WTC11 (cell line): ENCODE results near the gene TRAF3IP3. TPM values are rescaled to one million over a fixed set of nuclear protein-coding genes. Genes with fewer than 3 reads are reported as not detected.
A peak's percentile ranks its signal among the peaks of the same experiment; 100 is the strongest.

Experiments
- ATAC-seq: fragments of 200-7000 bp; cut with Tn5 transposase; 2 replicates; pipeline ENCODE4 v1.10.0; 2021; ENCODE audit warnings: mild to moderate bottlenecking, moderate library complexity
- CTCF ChIA-PET: fragments of 300-600 bp; sonication (Branson Sonifier 250); formaldehyde crosslinking; loops from one replicate; lab custom pipeline; 2021; ENCODE audit warnings: antibody characterized with exemption; lab: Charles Lee
- POLR2A ChIA-PET: fragments of 350-600 bp; sonication (Branson Sonifier 250); formaldehyde crosslinking; loops from one replicate; lab custom pipeline; 2021; ENCODE audit warnings: antibody characterized with exemption; lab: Charles Lee
- DNase-seq: peaks from one replicate; pipeline ENCODE4 v3.0.0; 2021; ENCODE audit warnings: low spot score
- H3K27ac Mint-ChIP-seq: 2 replicates; pipeline ENCODE4 v1.8.0; 2021; ENCODE audit warnings: mixed read lengths
- H3K27me3 Mint-ChIP-seq: 2 replicates; pipeline ENCODE4 v1.8.0; 2021; ENCODE audit warnings: low read depth, mild to moderate bottlenecking, moderate library complexity, mixed read lengths
- H3K36me3 Mint-ChIP-seq: 2 replicates; pipeline ENCODE4 v1.8.0; 2021; ENCODE audit warnings: mixed read lengths
- H3K4me1 Mint-ChIP-seq: 2 replicates; pipeline ENCODE4 v1.8.0; 2022; ENCODE audit warnings: mixed read lengths
- H3K4me3 Mint-ChIP-seq: 2 replicates; pipeline ENCODE4 v1.8.0; 2021; ENCODE audit warnings: mild to moderate bottlenecking, moderate library complexity, mixed read lengths
- H3K9me3 Mint-ChIP-seq: 2 replicates; pipeline ENCODE4 v1.8.0; 2021; ENCODE audit warnings: mixed read lengths
- CREB1 ChIP-seq: sonication (generic); formaldehyde crosslinking; IDR thresholded peaks from 2 replicates; pipeline ENCODE4 v1.8.0; 2023; ENCODE audit warnings: mild to moderate bottlenecking, missing genetic modification reagents
- CREM ChIP-seq: sonication (generic); formaldehyde crosslinking; IDR thresholded peaks from 2 replicates; pipeline ENCODE4 v1.8.1; 2022; ENCODE audit warnings: mild to moderate bottlenecking, missing genetic modification reagents, moderate library complexity
- E2F5 ChIP-seq: sonication (generic); formaldehyde crosslinking; IDR thresholded peaks from 2 replicates; pipeline ENCODE4 v1.8.1; 2022; ENCODE audit warnings: mild to moderate bottlenecking, moderate library complexity, missing genetic modification reagents
- EMX1 ChIP-seq: fragments of 250-450 bp; sonication (Bioruptor Pico); IDR thresholded peaks from 2 replicates; pipeline ENCODE4 v1.8.0; 2021; ENCODE audit warnings: mild to moderate bottlenecking
- ESRRA ChIP-seq: sonication (generic); formaldehyde crosslinking; IDR thresholded peaks from 2 replicates; pipeline ENCODE4 v1.8.1; 2022; ENCODE audit warnings: mild to moderate bottlenecking, missing genetic modification reagents, borderline replicate concordance
- FOXP1 ChIP-seq: sonication (generic); formaldehyde crosslinking; IDR thresholded peaks from 2 replicates; pipeline ENCODE4 v1.8.0; 2022; ENCODE audit warnings: missing genetic modification reagents, mild to moderate bottlenecking, moderate library complexity, borderline replicate concordance
- GTF2I ChIP-seq: fragments of 250-450 bp; sonication (Bioruptor Pico); conservative IDR thresholded peaks from 2 replicates; pipeline ENCODE4 v1.4.0; 2021; ENCODE audit warnings: mild to moderate bottlenecking
- MXD4 ChIP-seq: fragments of 250-450 bp; sonication (Bioruptor Pico); IDR thresholded peaks from 2 replicates; pipeline ENCODE4 v1.8.0; 2021; ENCODE audit warnings: mild to moderate bottlenecking, moderate library complexity, borderline replicate concordance
- MYBL2 ChIP-seq: sonication (generic); formaldehyde crosslinking; IDR thresholded peaks from 2 replicates; pipeline ENCODE4 v1.8.1; 2023; ENCODE audit warnings: mild to moderate bottlenecking, moderate library complexity, missing genetic modification reagents
- PRRX2 ChIP-seq: fragments of 250-450 bp; sonication (Bioruptor Pico); IDR thresholded peaks from 2 replicates; pipeline ENCODE4 v1.8.0; 2021; ENCODE audit warnings: mild to moderate bottlenecking
- SMAD4 ChIP-seq: sonication (generic); formaldehyde crosslinking; IDR thresholded peaks from 2 replicates; pipeline ENCODE4 v1.8.0; 2022; ENCODE audit warnings: mild to moderate bottlenecking, missing genetic modification reagents
- TP53 ChIP-seq: sonication (generic); formaldehyde crosslinking; IDR thresholded peaks from 2 replicates; pipeline ENCODE4 v1.8.1; 2023; ENCODE audit warnings: mild to moderate bottlenecking, missing genetic modification reagents
- USF1 ChIP-seq: sonication (generic); formaldehyde crosslinking; IDR thresholded peaks from 2 replicates; pipeline ENCODE4 v1.8.0; 2022; ENCODE audit warnings: mild to moderate bottlenecking, missing genetic modification reagents
- ZNF317 ChIP-seq: sonication (generic); formaldehyde crosslinking; IDR thresholded peaks from 2 replicates; pipeline ENCODE4 v1.8.1; 2023; ENCODE audit warnings: low read depth, mild to moderate bottlenecking, moderate library complexity, missing genetic modification reagents, borderline replicate concordance
- ZNF532 ChIP-seq: fragments of 250-450 bp; sonication (Bioruptor Pico); IDR thresholded peaks from 2 replicates; pipeline ENCODE4 v1.9.0; 2021; ENCODE audit warnings: mild to moderate bottlenecking, borderline replicate concordance
- total RNA-seq: library from RNA; stranded (reverse); gene quantifications from 3 replicates; pipeline ENCODE4 v1.2.3, GENCODE V29; 2021
- TF ChIP-seq, protein P1 (sequence below): sonication (generic); formaldehyde crosslinking; IDR thresholded peaks from 2 replicates; pipeline ENCODE4 v1.8.0; 2023; ENCODE audit warnings: missing genetic modification reagents
- TF ChIP-seq, protein P2 (sequence below): sonication (generic); formaldehyde crosslinking; IDR thresholded peaks from 2 replicates; pipeline ENCODE4 v1.8.1; 2023; ENCODE audit warnings: mild to moderate bottlenecking, missing genetic modification reagents, moderate library complexity
- TF ChIP-seq, protein P3 (sequence below): sonication (generic); formaldehyde crosslinking; IDR thresholded peaks from 2 replicates; pipeline ENCODE4 v1.8.1; 2022; ENCODE audit warnings: missing genetic modification reagents, borderline replicate concordance

Gene TRAF3IP3
- total RNA-seq, 1 experiment from 2014 or later: 0.74 TPM

DNA sequence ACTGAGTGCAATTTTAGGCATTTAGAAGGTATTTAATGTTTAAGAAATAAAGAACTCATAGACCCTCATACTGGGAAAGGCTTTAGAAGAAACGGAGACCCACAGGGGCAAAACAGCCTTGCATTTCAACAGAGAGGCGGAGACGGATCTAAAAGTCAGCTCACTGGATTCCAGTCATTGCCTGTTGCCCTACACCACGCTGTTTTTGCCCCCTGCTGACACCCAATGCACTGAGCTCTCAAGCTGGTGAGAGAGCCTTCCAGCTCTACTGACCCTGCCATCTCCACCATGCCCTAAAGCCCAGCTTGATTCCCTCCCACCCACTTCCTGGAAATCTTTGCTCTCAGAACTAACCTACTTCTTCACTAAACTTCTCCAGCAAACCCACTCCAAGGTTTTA lies 7.2 kb upstream of the TRAF3IP3 start:
- POLR2A ChIA-PET: no interaction called here
- no peaks in the 10 kb centered on the region for H3K36me3 Mint-ChIP-seq
- no peaks in the 10 kb centered on the region for H3K9me3 Mint-ChIP-seq
- peaks cover 10% of the 10 kb centered on the region for H3K4me1 Mint-ChIP-seq
- no peak overlapping the region for H3K4me3 Mint-ChIP-seq
- H3K27me3 Mint-ChIP-seq: peaks cover 22% of the 10 kb centered on the region
- H3K27ac Mint-ChIP-seq: no peak overlapping the region
- CTCF ChIA-PET: interaction anchor here (0.7 to 2.1 kb wide), 31 partner anchors 9 to 596 kb away, joined by 3 to 15 read pairs (median 5); partner anchors contain the start of genes C1orf74, G0S2, IRF6 and LAMB3
- peak; percentile 35 for DNase-seq
- TF ChIP-seq CREB1 (CRISPR knock-in tag) (no peak), E2F5 (CRISPR knock-in tag) (no peak), EMX1 (CRISPR knock-in tag) (no peak), CREM (no peak), MYBL2 (CRISPR knock-in tag) (no peak), ZNF317 (no peak), TP53 (CRISPR knock-in tag) (no peak), FOXP1 (CRISPR knock-in tag) (no peak), ZNF532 (CRISPR knock-in tag) (no peak), SMAD4 (CRISPR knock-in tag) (no peak), USF1 (no peak), MXD4 (CRISPR knock-in tag) (no peak), GTF2I (no peak)
- TF ChIP-seq, protein P1, sequence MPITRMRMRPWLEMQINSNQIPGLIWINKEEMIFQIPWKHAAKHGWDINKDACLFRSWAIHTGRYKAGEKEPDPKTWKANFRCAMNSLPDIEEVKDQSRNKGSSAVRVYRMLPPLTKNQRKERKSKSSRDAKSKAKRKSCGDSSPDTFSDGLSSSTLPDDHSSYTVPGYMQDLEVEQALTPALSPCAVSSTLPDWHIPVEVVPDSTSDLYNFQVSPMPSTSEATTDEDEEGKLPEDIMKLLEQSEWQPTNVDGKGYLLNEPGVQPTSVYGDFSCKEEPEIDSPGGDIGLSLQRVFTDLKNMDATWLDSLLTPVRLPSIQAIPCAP: no peak
- TF ChIP-seq, protein P2, sequence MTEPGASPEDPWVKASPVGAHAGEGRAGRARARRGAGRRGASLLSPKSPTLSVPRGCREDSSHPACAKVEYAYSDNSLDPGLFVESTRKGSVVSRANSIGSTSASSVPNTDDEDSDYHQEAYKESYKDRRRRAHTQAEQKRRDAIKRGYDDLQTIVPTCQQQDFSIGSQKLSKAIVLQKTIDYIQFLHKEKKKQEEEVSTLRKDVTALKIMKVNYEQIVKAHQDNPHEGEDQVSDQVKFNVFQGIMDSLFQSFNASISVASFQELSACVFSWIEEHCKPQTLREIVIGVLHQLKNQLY (CRISPR knock-in tag): no peak
- TF ChIP-seq, protein P3, sequence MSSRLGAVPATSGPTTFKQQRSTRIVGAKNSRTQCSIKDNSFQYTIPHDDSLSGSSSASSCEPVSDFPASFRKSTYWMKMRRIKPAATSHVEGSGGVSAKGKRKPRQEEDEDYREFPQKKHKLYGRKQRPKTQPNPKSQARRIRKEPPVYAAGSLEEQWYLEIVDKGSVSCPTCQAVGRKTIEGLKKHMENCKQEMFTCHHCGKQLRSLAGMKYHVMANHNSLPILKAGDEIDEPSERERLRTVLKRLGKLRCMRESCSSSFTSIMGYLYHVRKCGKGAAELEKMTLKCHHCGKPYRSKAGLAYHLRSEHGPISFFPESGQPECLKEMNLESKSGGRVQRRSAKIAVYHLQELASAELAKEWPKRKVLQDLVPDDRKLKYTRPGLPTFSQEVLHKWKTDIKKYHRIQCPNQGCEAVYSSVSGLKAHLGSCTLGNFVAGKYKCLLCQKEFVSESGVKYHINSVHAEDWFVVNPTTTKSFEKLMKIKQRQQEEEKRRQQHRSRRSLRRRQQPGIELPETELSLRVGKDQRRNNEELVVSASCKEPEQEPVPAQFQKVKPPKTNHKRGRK (CRISPR knock-in tag): no peak
- no peak for ATAC-seq

DNA sequence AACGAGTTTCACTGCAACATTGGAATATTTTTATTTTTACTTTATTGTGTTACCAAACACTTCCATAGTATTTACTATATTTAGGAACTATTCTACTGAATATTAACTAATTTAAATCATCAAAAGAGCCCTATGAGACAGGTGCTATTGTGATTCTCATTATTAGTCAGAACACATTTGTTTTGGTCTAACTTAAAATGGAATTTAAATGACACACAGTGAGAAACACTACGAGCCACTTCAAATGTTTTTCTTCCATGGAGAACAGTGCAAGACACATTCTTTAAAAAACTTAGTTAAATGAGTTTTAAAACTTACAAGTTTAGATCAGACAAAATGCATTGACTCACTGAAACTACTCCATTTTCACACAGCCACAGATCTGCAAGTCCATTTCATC lies 6.6 kb upstream of the TRAF3IP3 start:
- no peak for ATAC-seq
- ChIA-PET POLR2A (no interaction called here), CTCF (interaction anchor here (1.0 to 2.1 kb wide), 13 partner anchors 8 to 597 kb away, joined by 3 to 15 read pairs (median 7); partner anchors contain the start of genes G0S2 and IRF6)
- H3K27ac Mint-ChIP-seq: no peak overlapping the region
- peaks cover 21% of the 10 kb centered on the region for H3K27me3 Mint-ChIP-seq
- no peak for DNase-seq
- no peak overlapping the region for H3K4me3 Mint-ChIP-seq
- H3K9me3 Mint-ChIP-seq: no peaks in the 10 kb centered on the region
- TF ChIP-seq ESRRA (no peak), USF1 (no peak), PRRX2 (CRISPR knock-in tag) (no peak)
- H3K4me1 Mint-ChIP-seq: peaks cover 10% of the 10 kb centered on the region
- H3K36me3 Mint-ChIP-seq: no peaks in the 10 kb centered on the region
